ENCODE results near the gene MYB. TPM values are rescaled to one million over a fixed set of nuclear protein-coding genes. Genes with fewer than 3 reads are reported as not detected.

The MYB gene
- total RNA-seq, 4 donors from 2014 or later: 0.13 to 1.2 (median 0.93) TPM; not detected in 1

DNA sequence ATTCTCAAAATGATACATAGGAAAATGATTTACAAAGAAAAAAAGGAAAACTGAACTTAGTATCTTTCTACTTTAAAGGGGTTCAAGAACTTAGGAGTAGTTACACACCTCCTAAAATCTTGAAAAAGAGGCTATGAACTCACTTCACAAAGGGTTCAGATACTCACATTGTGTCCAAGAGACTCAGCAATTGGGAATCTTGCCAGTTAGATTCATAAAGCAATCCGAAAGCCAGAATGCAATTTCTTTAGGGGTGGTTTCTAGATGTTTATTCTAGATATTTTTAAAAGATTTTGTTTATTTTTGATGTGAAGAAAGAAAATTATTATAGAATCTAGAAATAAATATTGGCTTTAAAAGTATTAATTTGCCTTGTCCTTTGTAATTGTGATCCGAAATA lies 1.7 kb upstream of the MYB start:
- no peaks in the 10 kb centered on the region for H3K36me3 ChIP-seq
- H3K4me3 ChIP-seq: no peak overlapping the region
- H3K9me3 ChIP-seq: no peaks in the 10 kb centered on the region
- 44 to 54% methylated on average over 2 of the region's 2 CpGs for WGBS, 2 donors (ENCODE audit: low coverage in 1 of 2)
- H3K4me1 ChIP-seq: peaks cover 0 to 36% (median 23%) of the 10 kb centered on the region in 3 donors
- peaks cover 24% of the 10 kb centered on the region for H3K27me3 ChIP-seq
- H3K27ac ChIP-seq: no peak overlapping the region
- TF ChIP-seq, protein P1, sequence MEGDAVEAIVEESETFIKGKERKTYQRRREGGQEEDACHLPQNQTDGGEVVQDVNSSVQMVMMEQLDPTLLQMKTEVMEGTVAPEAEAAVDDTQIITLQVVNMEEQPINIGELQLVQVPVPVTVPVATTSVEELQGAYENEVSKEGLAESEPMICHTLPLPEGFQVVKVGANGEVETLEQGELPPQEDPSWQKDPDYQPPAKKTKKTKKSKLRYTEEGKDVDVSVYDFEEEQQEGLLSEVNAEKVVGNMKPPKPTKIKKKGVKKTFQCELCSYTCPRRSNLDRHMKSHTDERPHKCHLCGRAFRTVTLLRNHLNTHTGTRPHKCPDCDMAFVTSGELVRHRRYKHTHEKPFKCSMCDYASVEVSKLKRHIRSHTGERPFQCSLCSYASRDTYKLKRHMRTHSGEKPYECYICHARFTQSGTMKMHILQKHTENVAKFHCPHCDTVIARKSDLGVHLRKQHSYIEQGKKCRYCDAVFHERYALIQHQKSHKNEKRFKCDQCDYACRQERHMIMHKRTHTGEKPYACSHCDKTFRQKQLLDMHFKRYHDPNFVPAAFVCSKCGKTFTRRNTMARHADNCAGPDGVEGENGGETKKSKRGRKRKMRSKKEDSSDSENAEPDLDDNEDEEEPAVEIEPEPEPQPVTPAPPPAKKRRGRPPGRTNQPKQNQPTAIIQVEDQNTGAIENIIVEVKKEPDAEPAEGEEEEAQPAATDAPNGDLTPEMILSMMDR (IDR thresholded peaks at IDR 0.05): no peak
- no peak for TF ChIP-seq POLR2A (IDR thresholded peaks at IDR 0.05)
- no peak for TF ChIP-seq EP300 (IDR thresholded peaks at IDR 0.05)
- no peak for TF ChIP-seq POLR2AphosphoS5 (IDR thresholded peaks at IDR 0.05)
- no peak for ATAC-seq

DNA sequence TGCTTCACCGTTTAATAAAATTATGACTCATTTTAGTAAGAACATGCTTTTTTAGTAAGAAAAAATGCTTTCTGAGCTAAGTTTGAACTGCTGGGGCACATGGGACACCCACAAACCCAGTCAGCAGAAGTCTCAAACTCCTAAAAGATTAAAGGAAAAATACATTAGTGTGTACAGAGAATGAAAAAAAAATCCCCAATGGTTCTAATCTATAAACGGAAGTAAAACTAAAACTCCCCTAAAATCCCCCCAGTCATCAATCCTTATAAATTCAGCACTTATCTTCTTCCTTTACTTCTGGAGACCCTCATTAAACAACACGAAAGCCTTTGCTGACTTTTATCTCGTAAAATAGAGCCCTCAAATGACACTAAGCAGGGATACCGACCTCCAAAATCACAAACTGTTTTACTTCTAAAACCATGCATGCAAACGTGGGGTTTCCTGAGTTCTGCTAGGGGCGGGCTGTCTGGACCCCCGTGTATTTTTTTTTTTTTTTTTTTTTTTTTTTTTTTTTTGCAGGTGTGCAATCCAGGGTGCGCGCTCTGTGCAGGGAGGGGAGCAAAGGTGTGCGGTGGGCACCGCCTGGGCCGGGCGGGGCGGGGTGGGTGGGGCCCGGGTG lies 1.1 kb upstream of the MYB start:
- ATAC-seq: no peak
- peaks cover 0 to 36% (median 23%) of the 10 kb centered on the region in 3 donors for H3K4me1 ChIP-seq
- no peaks in the 10 kb centered on the region for H3K9me3 ChIP-seq
- 15 to 20% methylated on average over 10 to 12 of the region's 16 CpGs for WGBS, 2 donors (ENCODE audit: low coverage in 1 of 2)
- H3K27me3 ChIP-seq: peaks cover 31% of the 10 kb centered on the region
- H3K4me3 ChIP-seq: peak overlapping the region; percentile 42 to 62
- H3K27ac ChIP-seq: no peak overlapping the region
- no peaks in the 10 kb centered on the region for H3K36me3 ChIP-seq
- TF ChIP-seq EP300 (IDR thresholded peaks at IDR 0.05) (no peak), POLR2AphosphoS5 (IDR thresholded peaks at IDR 0.05) (no peak)
- TF ChIP-seq, protein P1 (IDR thresholded peaks at IDR 0.05): no peak

DNA sequence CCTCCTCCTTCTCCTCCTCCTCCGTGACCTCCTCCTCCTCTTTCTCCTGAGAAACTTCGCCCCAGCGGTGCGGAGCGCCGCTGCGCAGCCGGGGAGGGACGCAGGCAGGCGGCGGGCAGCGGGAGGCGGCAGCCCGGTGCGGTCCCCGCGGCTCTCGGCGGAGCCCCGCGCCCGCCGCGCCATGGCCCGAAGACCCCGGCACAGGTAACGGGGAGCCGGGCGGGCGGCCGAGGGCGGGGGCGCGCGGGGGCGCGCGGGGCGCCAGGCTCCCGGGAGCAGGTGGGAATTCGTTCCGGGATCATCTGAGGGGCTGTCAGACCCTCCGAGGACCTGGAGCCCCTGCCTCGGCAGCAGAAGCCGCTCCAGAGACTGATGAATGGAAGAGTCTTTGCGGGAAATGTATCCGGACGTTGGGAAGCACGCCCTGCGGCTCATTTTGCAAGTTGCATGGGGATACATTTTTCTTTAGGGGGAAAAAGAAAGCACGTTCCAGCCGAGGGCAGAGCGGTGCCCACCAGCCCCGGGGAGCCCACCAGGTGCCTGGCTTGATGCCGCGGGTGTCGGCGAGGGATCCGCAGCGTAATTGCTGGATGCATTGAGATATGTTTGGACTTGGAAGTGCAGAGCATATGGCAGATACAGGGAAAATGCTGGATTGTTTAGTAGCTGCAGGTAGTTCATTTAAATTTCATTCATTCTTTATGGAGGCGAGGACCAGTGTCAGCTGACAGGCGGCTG lies 394 bp downstream of the MYB start:
- H3K4me1 ChIP-seq: peaks cover 0 to 36% (median 23%) of the 10 kb centered on the region in 3 donors
- no peaks in the 10 kb centered on the region for H3K9me3 ChIP-seq
- no peak for ATAC-seq
- H3K27me3 ChIP-seq: peaks cover 45% of the 10 kb centered on the region
- H3K27ac ChIP-seq: no peak overlapping the region
- H3K4me3 ChIP-seq: peak overlapping the region; percentile 25 to 62
- H3K36me3 ChIP-seq: no peaks in the 10 kb centered on the region
- WGBS, 2 donors (ENCODE audit: low coverage in 1 of 2): 0% methylated on average over 8 to 9 of the region's 62 CpGs
- TF ChIP-seq, protein P1 (IDR thresholded peaks at IDR 0.05): no peak
- TF ChIP-seq EP300 (IDR thresholded peaks at IDR 0.05): no peak
- TF ChIP-seq POLR2AphosphoS5 (IDR thresholded peaks at IDR 0.05): no peak
- TF ChIP-seq POLR2A (IDR thresholded peaks at IDR 0.05): no peak

DNA sequence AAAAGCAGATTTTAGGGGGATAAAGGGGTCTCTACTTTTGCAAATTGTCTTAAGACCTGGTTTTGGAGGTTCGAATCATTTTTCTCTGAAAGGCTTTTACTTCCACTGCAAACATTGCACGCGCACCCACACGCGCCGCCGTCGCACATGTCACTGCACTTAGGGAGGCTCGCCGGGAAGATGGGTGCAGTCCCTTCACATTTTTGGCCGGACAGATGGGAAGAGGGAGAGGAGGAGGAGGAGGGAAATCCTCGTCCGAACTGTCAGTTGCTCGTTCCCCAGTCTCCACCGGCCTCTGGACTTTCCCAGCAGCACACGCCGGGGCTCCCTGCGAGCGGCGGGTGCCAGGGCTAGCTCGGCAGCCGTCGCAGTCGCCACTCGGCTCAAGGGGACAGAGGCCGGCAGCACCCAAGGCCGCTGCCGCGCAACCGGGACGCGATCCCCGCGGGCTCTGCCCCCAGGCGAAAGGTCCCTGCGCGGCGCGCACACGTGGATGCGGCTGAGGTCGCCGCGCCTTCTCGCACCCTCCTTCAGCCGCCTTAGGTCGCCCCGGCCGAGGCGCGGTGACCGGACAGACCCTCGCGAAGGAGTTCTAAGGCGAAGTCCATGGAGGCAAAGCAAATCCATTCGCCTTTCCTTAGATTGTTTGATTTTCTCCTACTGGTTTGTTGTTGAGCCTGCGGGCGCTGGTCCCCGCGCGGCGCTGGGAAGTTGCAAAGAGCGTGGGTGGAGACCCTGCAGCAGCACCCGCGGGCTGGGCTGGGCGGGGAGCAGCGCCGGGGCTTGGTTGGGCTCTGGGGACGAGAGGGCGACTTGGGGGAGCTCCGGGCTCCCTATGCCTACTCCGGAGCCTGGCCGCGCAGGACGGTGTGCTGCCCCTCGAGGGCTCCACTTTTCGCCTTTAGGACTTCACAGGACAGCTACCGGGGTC lies 1.2 kb downstream of the MYB start:
- TF ChIP-seq EP300 (IDR thresholded peaks at IDR 0.05) (no peak), POLR2AphosphoS5 (IDR thresholded peaks at IDR 0.05) (no peak), POLR2A (IDR thresholded peaks at IDR 0.05) (no peak)
- TF ChIP-seq, protein P1 (IDR thresholded peaks at IDR 0.05): no peak
- Histone ChIP-seq H3K4me1 (peaks cover 0 to 36% (median 23%) of the 10 kb centered on the region in 3 donors), H3K9me3 (no peaks in the 10 kb centered on the region), H3K27ac (no peak overlapping the region), H3K36me3 (no peaks in the 10 kb centered on the region), H3K4me3 (peak overlapping the region; percentile 25 to 62), H3K27me3 (peaks cover 54% of the 10 kb centered on the region)
- ATAC-seq: no peak
- WGBS, 2 donors (ENCODE audit: low coverage in 1 of 2): 0% methylated on average over 3 of the region's 78 CpGs
